GM18951 (cell line): ENCODE data around the gene FAM171A2.

ENCODE experiments used
- POLR2A ChIP-seq: IDR thresholded peaks from 4 replicates; pipeline ENCODE4 v1.6.1; 2011; ENCODE audit warnings: mild to moderate bottlenecking; ENCODE audit not compliant: insufficient read length, insufficient read depth; ENCODE audit errors: extremely low read depth
- in situ Hi-C: fragments of 300-500 bp; cut with MboI; formaldehyde crosslinking; loops from one replicate; pipeline ENCODE4 v1.12.0; 2022; ENCODE audit warnings: low sequenced_read_pairs, mixed read lengths, inconsistent platforms; ENCODE audit not compliant: unreplicated experiment

Gene FAM171A2

GRCh38 chr17:44321246-44322120 is 42.2 kb downstream of the FAM171A2 start:
- in situ Hi-C loops, result no loop called here
- TF ChIP-seq POLR2A, result no peak

DNA sequence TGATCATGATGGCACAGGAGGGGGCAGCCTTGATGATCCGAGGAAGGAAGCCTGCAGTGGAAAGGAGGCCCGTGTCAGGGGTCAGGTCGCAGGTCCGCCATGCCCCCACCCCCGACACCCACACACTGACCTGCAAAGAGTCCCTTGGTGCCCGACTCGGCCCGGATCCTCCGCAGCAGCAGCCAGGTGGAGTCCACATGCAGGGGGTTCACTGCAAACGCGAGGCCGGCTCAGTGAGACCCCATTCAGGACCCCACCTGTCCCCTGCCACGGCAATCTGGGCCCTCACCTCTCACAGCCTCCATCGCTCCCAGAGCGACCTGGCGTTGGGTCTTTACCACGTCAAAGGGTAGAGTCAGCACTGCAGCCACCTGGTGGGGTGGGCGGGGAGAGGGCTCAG is 43.6 kb downstream of the FAM171A2 start:
- in situ Hi-C loops, result no loop called here
- TF ChIP-seq POLR2A, result no peak

GRCh38 chr17:44318077-44318892 is 45.4 kb downstream of the FAM171A2 start:
- TF ChIP-seq POLR2A, result no peak
- in situ Hi-C loops, result no loop called here

GRCh38 chr17:44317545-44317944 is 46.1 kb downstream of the FAM171A2 start:
- no peak for TF ChIP-seq POLR2A
- in situ Hi-C loops, result no loop called here

GRCh38 chr17:44315760-44316731 is 47.6 kb downstream of the FAM171A2 start:
- in situ Hi-C loops, result no loop called here
- TF ChIP-seq POLR2A, result no peak

GRCh38 chr17:44314869-44315661 is 48.6 kb downstream of the FAM171A2 start:
- in situ Hi-C loops, result no loop called here
- TF ChIP-seq POLR2A, result no peak

DNA sequence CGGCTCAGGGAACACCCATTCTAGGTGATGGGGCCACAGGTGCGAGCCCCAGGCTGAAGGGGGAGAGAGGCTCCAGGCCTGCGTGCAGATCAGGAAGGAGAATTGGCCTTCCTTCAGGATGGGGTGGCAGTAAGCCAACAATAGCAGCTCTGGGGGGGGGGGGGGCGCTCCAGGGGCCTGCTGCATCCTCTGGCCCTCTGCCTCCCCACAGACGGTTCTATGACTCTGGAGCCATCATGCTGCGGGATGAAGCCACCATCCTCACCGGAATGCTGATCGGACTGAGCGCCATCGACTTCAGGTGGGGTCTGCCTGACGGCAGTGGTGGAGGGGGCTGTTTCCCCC is 49.2 kb downstream of the FAM171A2 start:
- TF ChIP-seq POLR2A, result no peak
- in situ Hi-C loops, result no loop called here

DNA sequence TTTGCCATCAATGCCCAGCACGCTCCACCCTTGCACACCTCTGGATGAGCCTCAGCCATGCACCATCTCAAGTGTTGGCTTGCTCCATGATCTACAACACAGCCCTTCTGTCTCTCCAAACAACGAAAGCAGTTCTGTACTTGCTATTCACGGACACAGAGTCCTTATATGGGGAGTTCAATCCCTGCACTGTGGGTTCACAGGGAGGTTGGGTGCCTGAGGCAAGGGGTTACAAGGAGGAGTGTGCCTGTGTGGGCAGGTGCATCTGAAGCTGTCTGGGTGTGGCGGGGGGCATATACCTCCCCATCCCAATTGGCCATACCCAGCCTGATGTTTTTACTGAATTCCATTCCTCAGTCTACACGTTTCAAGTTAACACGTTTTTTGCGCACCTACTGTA is 49.6 kb downstream of the FAM171A2 start:
- in situ Hi-C loops, result no loop called here
- TF ChIP-seq POLR2A, result no peak

DNA sequence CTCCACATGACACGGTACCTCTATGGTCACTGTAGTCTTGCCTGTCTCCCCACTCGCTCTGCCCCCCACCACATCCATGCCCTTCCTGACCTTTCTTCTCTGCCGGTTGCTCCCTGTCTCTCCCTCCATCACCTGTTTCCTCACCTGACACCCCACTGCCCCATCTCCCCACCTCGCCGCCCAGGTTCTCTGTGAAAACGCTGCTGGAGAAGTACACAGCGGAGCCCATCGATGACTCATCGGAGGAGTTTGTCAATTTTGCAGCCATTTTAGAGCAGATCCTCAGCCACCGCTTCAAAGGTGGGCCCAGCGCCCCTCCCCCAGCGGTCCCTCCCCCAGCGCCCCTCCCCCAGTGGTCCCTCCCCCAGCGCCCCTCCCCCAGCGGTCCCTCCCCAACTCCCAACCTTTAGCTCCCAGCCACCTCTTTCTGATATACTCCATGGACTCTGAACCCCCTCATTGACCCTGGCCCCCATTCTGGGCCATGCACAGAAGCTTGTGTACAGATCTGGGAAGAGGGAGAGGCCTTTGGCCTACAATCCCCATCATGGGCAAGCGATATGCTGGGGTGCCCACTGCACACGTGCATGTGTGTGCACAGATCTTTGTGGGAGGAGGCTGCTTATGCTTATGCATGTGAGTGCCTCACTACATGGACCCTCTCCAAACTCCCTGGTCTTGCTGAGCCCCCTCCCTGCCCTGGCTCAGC is 51.1 kb downstream of the FAM171A2 start:
- in situ Hi-C loops, result no loop called here
- no peak for TF ChIP-seq POLR2A

- in situ Hi-C loops, result no loop called here
- no peak for TF ChIP-seq POLR2A
Measured at GRCh38 chr17:44311562-44312181, 52.0 kb downstream of the FAM171A2 start.

DNA sequence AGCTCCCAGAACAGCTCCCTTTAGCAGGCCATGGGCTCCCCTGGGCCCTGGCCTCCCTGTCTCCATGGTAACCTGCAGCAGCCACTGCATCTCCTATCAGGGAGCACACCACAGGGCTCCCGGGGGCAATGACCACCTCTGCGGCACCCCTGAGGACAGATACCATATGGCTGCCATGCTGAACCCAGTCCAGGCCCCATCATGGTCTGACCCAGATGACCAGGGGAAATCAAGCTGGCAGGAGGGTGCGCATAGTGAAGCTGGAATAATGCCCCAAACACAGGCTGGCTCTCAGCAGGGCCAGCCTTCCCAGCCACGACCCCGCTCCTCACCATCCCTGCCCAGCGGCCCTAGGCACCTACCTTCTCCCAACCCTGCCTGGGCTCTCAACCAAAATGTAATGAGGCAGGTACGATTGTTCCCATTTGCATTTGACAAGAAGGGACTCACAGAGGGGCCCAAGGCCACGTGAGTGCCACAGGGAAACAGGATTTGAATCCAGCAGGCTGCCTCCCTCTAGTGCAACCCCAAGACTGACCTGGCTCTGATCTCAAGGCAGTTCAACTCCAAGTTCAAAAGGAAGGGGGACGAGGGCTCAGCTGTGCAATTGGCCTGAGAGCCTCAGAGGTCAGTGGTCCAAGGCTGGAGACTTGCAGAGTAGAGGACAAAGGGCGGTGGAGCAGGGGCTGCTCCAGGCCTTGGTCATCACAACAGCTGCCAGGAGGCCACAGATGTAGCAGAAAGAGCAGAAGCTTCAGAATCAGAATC is 52.9 kb downstream of the FAM171A2 start:
- in situ Hi-C loops, result no loop called here
- no peak for TF ChIP-seq POLR2A

DNA sequence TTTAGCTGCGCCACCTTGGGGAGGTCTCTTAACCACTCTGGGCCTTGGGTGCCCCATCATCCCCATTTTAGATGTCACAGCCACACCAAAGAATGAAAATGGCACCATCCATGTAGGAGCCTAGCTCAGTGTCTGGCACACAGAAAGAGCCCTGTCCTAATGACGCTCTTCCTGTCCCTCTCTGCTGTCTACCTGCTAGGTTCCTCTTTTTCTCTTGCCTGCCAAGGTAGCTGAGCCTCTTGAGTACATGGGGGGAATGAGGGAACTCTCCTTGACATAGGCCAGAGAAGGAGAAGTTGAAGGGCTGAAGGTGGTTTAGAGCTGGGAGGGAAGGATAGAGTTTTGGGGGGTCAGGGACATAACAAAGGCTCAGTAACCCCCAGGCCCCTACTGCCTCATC is 53.5 kb downstream of the FAM171A2 start:
- in situ Hi-C loops, result no loop called here
- TF ChIP-seq POLR2A, result no peak
